ENCODE data around the gene PROK2. TPM values are rescaled to one million over a fixed set of nuclear protein-coding genes. Genes with fewer than 3 reads are reported as not detected.

The PROK2 gene
- total RNA-seq, 1 donor: not detected

DNA sequence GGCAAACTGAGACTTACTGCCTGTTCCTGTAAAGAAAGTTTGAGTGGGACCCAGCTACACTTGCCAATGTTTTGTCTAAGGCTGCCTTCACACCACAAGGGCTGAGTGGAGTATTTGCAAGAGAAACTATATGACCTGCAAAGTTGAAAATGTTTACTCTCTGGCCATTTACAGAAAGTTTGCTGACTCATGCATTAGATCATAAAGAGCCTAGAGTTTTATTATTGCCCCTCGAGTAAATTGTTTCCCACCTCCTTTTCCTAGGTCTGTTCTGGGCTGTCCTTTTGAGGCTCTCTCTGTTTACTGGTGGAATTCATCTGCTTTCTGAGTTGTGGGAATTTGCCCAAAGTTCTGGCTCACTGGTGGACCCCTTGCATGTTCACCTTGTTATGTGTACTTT, 6.7 kb upstream of the PROK2 start:
- H3K4me3 ChIP-seq (ENCODE audit: low read depth, low read length): no peak overlapping the region
- DNase-seq (ENCODE audit: low read depth): no peak
- TF ChIP-seq, protein P1, sequence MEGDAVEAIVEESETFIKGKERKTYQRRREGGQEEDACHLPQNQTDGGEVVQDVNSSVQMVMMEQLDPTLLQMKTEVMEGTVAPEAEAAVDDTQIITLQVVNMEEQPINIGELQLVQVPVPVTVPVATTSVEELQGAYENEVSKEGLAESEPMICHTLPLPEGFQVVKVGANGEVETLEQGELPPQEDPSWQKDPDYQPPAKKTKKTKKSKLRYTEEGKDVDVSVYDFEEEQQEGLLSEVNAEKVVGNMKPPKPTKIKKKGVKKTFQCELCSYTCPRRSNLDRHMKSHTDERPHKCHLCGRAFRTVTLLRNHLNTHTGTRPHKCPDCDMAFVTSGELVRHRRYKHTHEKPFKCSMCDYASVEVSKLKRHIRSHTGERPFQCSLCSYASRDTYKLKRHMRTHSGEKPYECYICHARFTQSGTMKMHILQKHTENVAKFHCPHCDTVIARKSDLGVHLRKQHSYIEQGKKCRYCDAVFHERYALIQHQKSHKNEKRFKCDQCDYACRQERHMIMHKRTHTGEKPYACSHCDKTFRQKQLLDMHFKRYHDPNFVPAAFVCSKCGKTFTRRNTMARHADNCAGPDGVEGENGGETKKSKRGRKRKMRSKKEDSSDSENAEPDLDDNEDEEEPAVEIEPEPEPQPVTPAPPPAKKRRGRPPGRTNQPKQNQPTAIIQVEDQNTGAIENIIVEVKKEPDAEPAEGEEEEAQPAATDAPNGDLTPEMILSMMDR (IDR thresholded peaks at IDR 0.05; ENCODE audit: insufficient read depth, low read length): no peak

DNA sequence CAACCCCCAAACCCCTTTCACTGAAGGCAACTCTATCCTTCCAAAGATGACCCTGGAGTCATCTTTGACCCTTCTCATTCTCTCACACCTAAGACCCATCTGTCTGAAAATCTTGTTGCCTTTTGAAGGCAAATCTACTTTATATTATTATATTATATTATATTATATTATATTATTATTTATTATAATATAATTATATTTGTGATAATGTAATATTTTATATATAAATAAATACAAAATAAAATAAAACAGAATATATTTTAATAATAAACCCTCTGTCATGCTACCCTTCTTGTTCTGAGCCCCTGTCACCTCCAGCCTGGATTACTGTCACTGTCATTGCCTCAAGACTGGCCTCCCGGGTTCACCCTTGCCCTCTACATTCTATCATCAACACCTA, 5.0 kb upstream of the PROK2 start:
- TF ChIP-seq, protein P1 (IDR thresholded peaks at IDR 0.05; ENCODE audit: insufficient read depth, low read length): no peak
- DNase-seq (ENCODE audit: low read depth): no peak

DNA sequence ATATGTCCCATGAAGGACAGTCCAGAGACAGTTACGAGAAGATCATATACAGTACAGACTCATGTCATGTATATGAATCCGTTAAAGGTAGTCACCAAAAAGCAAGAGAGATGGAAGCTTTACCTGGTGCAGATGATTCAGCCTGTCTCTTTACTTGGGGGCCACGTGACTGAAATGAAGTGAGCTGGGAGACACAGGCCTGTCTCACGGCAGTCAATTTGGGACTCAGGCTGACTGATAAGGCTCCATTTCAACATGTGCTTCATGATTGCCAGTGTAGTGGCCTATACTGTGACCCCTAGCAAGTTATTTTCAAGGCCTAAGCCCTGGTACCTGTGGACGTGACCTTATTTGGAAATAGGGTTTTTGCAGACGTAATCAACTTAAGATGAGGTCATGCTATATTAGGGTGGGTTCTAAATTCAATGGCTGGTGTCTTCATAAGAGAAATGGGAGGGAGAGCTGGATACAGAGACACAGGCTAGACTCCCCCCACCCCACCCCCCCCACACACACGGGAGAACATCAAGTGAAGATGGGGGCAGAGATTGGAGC, 3.0 kb upstream of the PROK2 start:
- TF ChIP-seq, protein P1 (IDR thresholded peaks at IDR 0.05; ENCODE audit: insufficient read depth, low read length): no peak
- no peak overlapping the region for H3K4me3 ChIP-seq (ENCODE audit: low read depth, low read length)
- no peak for DNase-seq (ENCODE audit: low read depth)

More for the DNA sequence above, 5.0 kb upstream of the PROK2 start:
- no peak overlapping the region for H3K4me3 ChIP-seq (ENCODE audit: low read depth, low read length)

DNA sequence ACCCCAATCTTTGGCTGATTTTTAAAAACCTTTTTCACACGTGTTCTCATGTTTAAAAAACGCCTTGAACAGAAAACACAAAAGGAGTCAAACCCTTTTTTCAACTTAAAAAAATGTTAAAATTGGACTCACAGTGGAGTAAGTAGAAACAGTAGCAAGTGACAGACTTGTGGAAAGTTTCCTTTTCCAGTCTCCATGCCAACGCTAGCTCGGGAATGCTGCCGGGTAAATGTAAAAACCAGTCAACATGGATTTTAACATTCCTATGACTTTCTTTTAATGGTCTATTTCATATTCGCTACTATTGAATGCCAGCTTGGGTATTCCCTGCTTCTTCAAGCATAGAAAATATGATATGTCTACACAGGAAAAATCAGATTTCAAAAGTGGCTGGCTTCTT, 1.6 kb upstream of the PROK2 start:
- DNase-seq (ENCODE audit: low read depth): no peak
- TF ChIP-seq, protein P1 (IDR thresholded peaks at IDR 0.05; ENCODE audit: insufficient read depth, low read length): no peak
- H3K4me3 ChIP-seq (ENCODE audit: low read depth, low read length): no peak overlapping the region

DNA sequence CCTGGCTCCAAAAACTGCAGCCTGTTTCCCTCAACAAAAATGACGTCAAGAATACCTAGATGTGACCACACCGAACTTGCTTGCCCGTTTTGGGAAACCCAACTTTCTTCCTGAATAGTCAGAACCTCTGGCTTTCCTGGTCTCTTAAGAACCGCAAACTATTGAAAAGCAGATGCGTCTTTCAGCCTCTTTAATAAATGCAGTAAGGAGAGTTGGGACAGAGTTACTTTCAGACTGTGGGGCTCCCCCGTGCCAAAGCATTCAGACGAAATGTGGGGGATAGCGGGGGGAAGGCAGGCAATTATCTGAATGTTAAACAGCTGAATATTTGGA, 1.2 kb upstream of the PROK2 start:
- no peak for DNase-seq (ENCODE audit: low read depth)
- TF ChIP-seq, protein P1 (IDR thresholded peaks at IDR 0.05; ENCODE audit: insufficient read depth, low read length): no peak
- H3K4me3 ChIP-seq (ENCODE audit: low read depth, low read length): no peak overlapping the region

DNA sequence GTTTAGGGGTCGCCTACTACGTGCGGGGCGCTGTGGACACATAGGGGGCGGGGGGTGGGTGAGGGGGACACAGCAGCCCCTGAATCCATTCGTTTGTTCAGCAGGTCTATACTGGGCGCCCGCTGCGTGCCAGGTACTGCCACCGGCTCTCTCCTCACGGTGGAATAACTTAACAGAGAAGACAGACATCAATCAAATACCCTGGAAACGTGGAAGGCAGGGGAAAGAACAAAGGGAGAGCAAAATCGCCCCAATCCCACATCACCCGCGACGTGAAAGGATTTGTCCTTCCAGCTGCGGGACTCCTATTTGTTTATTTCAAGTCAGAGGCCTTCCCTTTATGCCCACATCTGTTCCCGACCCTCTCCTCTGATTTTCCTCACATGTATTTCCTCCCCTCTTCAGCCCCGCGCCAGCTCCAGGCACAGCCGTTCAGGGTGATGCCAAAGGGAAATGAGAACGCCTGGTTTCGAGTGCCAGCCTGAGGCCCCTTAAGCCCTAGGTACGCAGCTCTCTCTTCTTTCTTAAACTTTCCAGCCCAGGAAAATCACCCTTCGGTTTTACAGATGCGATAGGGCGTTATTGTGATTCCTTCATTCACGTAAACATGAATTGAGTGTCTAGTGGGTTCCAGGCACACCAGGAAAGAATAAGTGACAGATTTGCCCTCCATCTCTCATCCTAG, 726 bp upstream of the PROK2 start:
- TF ChIP-seq, protein P1 (IDR thresholded peaks at IDR 0.05; ENCODE audit: insufficient read depth, low read length): no peak
- H3K4me3 ChIP-seq (ENCODE audit: low read depth, low read length): no peak overlapping the region
- DNase-seq (ENCODE audit: low read depth): no peak

Data from fibroblast of the aortic adventitia (primary cell).